Measurements from ENCODE around the gene DNLZ.

Gene DNLZ

GRCh38 chr9:136341769-136342168 lies 21.8 kb downstream of the DNLZ start:
- DNase-seq: no peak

DNA sequence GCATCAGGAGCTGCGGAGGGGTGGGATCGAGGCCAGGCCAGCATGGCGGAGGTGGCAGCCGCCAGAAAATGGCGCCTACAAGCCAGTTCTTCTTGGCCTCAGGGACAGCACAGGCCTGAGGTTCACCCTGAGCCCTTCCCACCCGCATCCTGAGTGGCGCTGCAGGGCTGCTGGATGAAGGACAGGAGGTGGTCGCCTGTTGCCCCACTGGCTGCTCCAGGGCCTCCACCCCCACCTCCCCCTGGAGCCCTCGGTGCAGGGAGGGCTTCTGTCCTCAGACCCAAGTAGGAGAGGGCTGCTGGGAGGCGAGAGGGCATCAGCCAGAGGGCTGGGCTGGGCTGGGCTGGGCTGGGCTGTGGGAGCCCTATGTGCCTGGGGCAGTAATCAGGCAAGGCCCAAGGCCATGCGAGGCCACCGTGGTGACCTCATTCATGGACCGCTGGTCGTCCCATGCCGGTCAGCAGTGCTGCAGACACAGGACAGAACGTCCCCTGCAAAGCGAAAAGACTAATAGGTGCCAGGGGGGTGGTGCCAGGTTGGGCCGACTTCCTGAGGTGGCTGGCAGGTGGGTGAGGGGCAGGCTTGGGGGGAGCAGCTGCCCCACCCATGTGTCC lies 22.4 kb downstream of the DNLZ start:
- DNase-seq: no peak

DNA sequence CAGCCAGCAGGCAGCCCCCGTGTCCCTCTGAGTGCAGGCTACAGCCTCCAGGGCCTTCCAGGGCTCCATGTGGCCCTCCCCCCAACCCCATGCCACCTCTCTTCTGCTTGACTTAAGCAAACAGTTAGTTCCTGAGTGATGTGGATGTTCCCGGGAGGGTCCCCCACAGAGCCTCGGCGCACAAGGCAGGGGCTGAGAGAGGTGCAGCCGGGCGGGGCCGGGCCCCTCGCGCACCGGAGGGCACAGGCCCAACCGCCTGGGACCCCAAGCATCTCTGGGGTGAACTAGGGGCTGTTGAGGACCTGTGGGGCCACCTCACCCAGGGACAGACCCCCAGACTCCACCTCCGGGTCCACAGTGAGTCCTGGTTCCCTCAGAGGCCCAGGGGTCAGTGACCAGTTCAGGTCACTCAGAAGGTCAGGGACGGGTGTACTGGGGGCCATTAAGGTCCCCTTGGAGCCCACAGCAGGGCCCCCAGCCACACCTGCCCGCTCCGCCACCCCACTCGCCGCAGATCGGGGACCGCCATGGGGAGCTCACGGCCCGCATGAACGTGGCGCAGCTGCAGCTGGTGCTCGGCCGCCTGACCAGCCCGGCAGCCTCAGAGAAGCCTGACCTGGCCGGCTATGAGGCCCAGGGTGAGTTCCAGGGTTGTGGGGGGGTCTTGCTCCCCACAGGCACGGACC lies 23.0 kb downstream of the DNLZ start:
- no peak for DNase-seq

- no peak for DNase-seq
Measured at GRCh38 chr9:136339958-136340310, 23.6 kb downstream of the DNLZ start.

GRCh38 chr9:136339173-136339957 lies 24.2 kb downstream of the DNLZ start:
- DNase-seq: peak; percentile 77

- no peak for DNase-seq
Measured at GRCh38 chr9:136338511-136338910, 25.0 kb downstream of the DNLZ start.

DNA sequence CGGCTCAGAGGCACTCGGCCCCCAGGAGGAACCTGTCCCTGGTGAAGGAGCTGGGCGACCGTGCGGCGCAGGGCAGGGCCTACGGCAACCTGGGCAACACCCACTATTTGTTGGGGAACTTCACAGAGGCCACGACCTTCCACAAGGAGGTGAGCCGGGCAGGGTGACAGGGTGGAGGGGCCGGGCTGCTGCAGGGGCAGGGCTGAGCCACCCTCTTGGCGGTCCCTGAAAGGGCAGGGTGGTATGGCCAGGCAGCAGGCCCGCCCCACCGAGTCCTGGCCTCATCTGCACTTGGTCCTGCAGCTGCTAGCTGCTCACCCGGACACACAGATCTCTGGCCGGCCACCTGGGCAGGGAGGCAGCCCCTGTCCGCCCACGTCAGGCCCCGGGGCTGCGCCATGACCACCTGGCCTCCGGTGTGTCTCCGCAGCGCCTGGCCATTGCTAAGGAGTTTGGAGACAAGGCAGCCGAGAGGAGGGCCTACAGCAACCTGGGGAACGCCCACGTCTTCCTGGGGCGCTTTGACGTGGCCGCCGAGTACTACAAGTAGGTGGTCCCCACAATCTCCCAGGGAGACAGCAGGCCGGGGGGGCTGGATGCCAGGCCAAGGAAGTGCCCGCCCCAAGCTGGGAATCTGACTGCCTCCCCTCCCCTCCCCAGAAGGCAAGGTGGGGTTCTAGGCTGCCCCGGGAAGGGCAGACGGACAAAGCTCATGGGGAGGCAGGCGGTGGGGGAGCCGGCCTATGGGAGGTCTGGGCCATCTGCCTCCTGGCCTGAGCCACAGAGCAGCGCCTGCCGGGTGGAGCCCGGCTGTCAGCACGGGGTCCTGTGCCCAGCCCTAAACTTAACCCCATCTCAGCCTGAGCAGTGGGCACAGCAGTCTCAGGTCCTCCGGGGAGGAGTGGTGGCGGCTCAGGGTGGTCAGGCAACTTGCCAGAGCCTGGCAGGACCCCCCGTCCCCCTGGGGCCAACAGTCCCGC lies 25.8 kb downstream of the DNLZ start:
- DNase-seq: no peak

GRCh38 chr9:136336881-136337280 lies 26.7 kb downstream of the DNLZ start:
- DNase-seq: no peak

DNA sequence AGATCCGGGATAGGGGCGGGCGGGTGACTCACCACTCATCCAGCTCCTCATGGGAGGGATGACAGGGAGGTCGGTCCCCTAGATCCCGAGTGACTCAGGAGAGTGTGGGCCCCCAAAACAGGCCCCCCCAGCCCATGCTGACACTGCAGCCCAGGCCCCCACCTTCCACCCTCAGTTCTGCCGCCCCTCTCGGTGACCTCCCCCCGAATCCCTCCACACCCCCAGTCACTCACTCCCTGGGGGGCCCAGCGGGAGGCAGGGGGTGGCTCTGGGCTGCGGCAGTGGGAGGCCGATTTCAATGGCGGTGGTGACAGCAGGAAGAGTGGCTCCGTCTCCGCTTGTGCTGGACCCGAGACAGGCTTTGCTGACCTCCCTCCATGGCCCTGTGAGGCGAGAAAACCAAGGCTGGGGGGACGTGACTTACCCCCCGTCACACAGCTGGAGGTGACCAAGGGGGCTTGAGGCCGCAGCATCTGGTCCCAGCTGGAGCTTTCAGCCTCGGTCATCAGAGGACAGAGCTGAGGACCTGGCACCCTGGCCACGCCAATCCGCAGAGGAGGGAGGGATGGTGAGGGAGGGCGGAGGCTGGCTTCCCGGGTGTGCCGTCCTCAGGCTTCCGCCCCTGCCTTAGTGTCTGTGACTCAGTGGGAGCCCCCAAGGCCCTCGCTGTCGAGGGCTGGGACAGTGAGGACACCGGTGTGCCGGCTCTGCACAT lies 27.2 kb downstream of the DNLZ start:
- DNase-seq: no peak

GRCh38 chr9:136335296-136336155 lies 28.0 kb downstream of the DNLZ start:
- DNase-seq: no peak

DNA sequence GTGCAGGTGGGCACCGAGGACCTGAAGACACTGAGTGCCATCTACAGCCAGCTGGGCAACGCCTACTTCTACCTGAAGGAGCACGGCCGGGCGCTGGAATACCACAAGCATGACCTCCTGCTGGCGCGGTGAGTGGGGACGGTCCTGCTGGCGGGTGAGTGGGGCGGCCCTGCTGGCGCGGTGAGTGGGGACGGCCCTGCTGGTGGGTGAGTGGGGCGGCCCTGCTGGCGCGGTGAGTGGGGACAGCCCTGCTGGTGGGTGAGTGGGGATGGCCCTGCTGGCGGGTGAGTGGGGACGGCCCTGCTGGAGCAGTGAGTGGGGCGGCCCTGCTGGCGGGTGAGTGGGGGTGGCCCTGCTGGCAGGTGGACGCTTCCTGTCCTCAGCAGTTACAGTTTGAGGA lies 29.0 kb downstream of the DNLZ start:
- no peak for DNase-seq

GRCh38 chr9:136333486-136333885 lies 30.1 kb downstream of the DNLZ start:
- no peak for DNase-seq

DNA sequence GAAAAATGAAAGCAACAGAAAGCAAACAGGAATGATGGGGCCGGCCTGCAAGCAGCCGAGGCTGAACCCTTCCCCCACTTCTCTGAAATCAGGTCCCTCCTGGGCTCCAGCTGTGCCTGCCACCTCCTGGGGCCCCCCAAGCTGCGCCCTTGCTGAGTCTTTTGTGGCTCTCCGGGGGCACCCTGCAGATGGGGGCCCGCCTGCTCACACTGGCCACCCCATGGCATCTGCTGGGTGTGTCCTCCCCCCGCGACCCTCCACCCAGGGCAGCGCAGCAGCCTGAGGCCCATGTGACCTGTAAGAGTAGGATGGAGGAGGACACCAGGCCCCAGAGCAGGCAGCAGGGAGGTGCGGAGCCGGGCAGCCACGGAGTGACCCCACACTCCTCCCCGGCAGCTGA lies 30.5 kb downstream of the DNLZ start:
- DNase-seq: no peak

DNA sequence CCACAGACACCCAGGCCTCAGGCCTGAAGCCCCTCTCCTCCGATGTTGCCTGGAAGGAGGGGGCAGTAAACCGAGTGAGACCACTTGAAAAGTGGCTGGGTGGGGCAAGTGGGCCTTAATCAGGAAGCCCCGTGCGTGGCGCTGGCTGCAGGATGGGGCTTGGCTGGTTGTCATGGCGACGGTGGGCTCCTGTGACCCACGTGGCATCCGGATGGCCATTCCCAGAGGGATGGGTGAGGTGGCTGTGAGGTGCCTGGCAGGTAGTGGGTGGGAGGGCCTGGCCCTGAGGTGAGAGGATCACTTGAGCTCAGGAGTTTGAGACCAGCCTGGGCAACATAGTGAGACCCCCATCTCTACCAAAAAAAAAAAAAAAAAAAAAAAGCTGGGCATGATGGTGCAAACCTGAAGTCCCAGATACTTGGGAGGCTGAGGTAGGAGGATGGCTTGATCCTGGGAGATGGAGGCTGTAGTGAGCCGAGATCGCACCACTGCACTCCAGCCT lies 31.0 kb downstream of the DNLZ start:
- DNase-seq: no peak

- DNase-seq: no peak
Measured at GRCh38 chr9:136331556-136332481, 31.7 kb downstream of the DNLZ start.

DNA sequence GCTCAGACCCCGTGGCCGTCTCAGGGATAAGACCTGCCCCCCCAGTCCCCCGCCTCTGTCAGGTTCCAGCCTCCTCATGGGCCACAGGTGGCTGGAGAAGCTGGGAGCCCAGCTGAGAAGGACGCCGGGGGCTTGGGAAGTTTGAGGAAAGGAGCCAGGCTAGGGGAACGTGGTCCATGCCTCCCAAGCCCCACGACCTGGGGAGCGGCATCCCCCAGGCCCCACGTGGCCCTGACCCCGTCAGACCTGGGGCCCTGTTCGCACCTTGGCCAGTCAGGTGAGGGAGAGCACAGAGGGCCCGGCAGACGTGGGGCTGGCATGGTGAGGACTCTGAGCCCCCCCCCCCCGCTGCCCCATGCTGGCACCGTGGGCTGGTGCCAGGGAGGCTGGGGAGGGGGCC lies 32.5 kb downstream of the DNLZ start:
- no peak for DNase-seq

GRCh38 chr9:136330406-136330990 lies 33.0 kb downstream of the DNLZ start:
- DNase-seq: no peak

GRCh38 chr9:136329636-136330405 lies 33.7 kb downstream of the DNLZ start:
- no peak for DNase-seq

DNA sequence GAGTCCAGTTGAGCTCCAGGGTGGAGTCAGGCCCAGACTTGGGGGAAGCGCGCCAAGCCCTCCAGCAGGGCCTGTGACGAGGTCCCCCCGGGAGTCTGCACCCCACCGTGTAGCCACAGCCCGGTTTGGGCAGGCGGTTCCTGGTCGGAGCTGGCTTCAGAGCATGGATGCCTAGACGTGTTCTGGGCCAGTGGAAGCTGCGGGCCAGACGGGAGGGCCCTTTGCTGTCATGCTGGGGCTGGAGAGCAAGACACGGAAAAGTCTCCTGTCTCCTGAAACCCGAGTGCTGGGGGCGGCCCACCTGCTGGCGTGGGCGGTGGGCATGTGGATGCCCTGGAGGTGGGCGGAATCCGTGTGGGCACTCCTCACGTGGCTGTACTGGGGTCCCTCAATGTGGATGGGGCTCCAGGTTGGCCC lies 34.3 kb downstream of the DNLZ start:
- DNase-seq: no peak

All from suppressor macrophage treated with lipopolysaccharide for 4 hours (primary cell).